Spleen (tissue), 11 donors: ENCODE data around the gene GSE1. TPM values are rescaled to one million over a fixed set of nuclear protein-coding genes. Genes with fewer than 3 reads are reported as not detected.
A peak's percentile ranks its signal among the peaks of the same experiment; 100 is the strongest.

Experiments used
- DNase-seq: peaks from one replicate; pipeline ENCODE4 v3.0.0-alpha.2; 2020
- H3K27ac ChIP-seq, 8 donors: fragments of 200-600 bp; sonication (generic) in 7 of 8; 1 replicate in 4 of 8; 2 replicates in 4 of 8; pipeline versions ENCODE4 v1.5.0 to v1.8.0; 2016 to 2021; ENCODE audit warnings: inconsistent platforms in 4 of 8, mild to moderate bottlenecking in 4 of 8, moderate library complexity in 1 of 8
- H3K27me3 ChIP-seq, 7 donors: fragments of 200-600 bp; sonication (generic) in 6 of 7; replicated peaks in 1 of 7; 1 replicate in 4 of 7; 2 replicates in 3 of 7; pipeline versions ENCODE4 v1.5.0 to v1.8.0; 2016 to 2021; ENCODE audit warnings: inconsistent platforms in 3 of 7, mild to moderate bottlenecking in 1 of 7
- H3K36me3 ChIP-seq, 6 donors: fragments of 200-600 bp; sonication (generic) in 5 of 6; 1 replicate in 4 of 6; 2 replicates in 2 of 6; pipeline versions ENCODE4 v1.5.0 to v1.8.0; 2016 to 2021; ENCODE audit warnings: inconsistent platforms in 2 of 6
- H3K4me1 ChIP-seq, 6 donors: fragments of 200-600 bp; sonication (generic) in 5 of 6; 1 replicate in 3 of 6; 2 replicates in 3 of 6; pipeline versions ENCODE4 v1.5.0 to v1.8.0; 2016 to 2021; ENCODE audit warnings: inconsistent platforms in 3 of 6
- H3K4me3 ChIP-seq, 8 donors: fragments of 200-600 bp; sonication (generic) in 7 of 8; 1 replicate in 4 of 8; 2 replicates in 4 of 8; pipeline versions ENCODE4 v1.5.0 to v1.8.0; 2016 to 2021; ENCODE audit warnings: inconsistent platforms in 4 of 8, mild to moderate bottlenecking in 4 of 8, moderate library complexity in 2 of 8
- H3K9me3 ChIP-seq, 8 donors: fragments of 200-600 bp; sonication (generic) in 7 of 8; 1 replicate in 4 of 8; 2 replicates in 4 of 8; pipeline versions ENCODE4 v1.5.0 to v1.8.0; 2016 to 2021; ENCODE audit warnings: inconsistent platforms in 4 of 8
- POLR2A ChIP-seq, 3 donors: fragments of 450-650 bp; IDR thresholded peaks; one replicate each; pipeline ENCODE4 v1.5.1; 2017; ENCODE audit warnings: antibody characterized with exemption in 3 of 3, mild to moderate bottlenecking in 1 of 3
- POLR2AphosphoS5 ChIP-seq, 3 donors: sonication (generic); formaldehyde crosslinking; IDR thresholded peaks; one replicate each; pipeline ENCODE4 v1.5.1; 2017; ENCODE audit warnings: antibody characterized with exemption in 3 of 3
- WGBS, 5 donors: extraction: QIAGEN DNeasy Blood & Tissue Kit in 3 of 5; methylation state at CpG; one replicate each; pipeline versions ENCODE4 v1.1.5 to v1.1.7; 2013 to 2018; 5-methylcytosine and 5-hydroxymethylcytosine counted together
- intact Hi-C: fragments of 100-400 bp; cut with DNase I; formaldehyde crosslinking; loops from one replicate; pipeline ENCODE4 v1.15.0; 2023; ENCODE audit warnings: low total_unique reads
- polyA plus RNA-seq, 3 donors: library from polyadenylated mRNA; stranded (reverse); fragments of 200-250 nt; gene quantifications; one replicate each; pipeline ENCODE4 v1.2.1, GENCODE V29; 2013
- total RNA-seq, 7 donors: library from RNA; depleted of rRNA in 3 of 7; stranded (reverse); fragments of >200 nt in 3 of 7; fragmentation: NEBNext Ultra II Directional in 4 of 7; extraction: Animal tissue kit (Norgen Biotek cat#: 25700) in 4 of 7; gene quantifications; one replicate each; pipeline versions ENCODE4 v1.1.0 to v1.2.1, GENCODE V29; 2016 to 2021
- TF ChIP-seq, protein P1 (sequence below), 11 experiments: fragments of 200-600 bp in 7 of 11; fragments of 450-650 bp in 4 of 11; sonication (generic) in 4 of 11; IDR thresholded peaks in 8 of 11; conservative IDR thresholded peaks in 3 of 11; 1 replicate in 7 of 11; 2 replicates in 4 of 11; pipeline versions ENCODE4 v1.4.0 to v1.8.0; 2016 to 2021; ENCODE audit warnings: antibody characterized with exemption in 11 of 11, inconsistent platforms in 4 of 11, mild to moderate bottlenecking in 1 of 11
- donor health status: healthy with polysubstance abuse.
- donor health status: DM: no; HTN: no; CAD: no; lungs with moderate emphysema.
- donor health status: DM: no; HTN: no; CAD: no.
- donor health status: Bipolar disorder and iron deficiency.
- donor health status: healthy.
- donor health status: DM: no; HTN: no; CAD: no.
- donor health status: DM: yes; HTN: yes; CAD: no.

Gene GSE1
- total and polyA plus RNA-seq, 10 donors, result 7.4 to 121 (median 86.3) TPM

DNA sequence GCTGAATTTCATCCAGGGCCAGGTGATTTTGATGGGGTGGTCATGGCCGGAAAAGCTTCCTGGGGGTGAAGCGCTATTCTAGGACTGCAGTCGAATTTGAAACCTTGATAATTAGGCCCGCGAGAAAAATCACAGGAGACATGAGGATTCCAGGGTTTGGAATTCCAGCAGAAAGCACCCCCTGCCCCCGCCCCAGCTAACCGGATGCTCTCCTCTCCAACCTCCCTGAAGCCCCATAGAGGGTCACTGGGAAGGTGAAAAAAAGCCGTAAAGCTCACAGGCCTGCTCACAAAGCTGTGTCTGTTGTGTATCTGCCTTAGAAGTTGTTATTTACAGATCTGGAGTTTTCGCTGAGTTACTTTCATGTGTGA is 76.8 kb downstream of the GSE1 start:
- intact Hi-C loops, result no loop called here
- DNase-seq, result no peak
- Histone ChIP-seq H3K36me3 (no peaks in the 10 kb centered on the region), H3K4me1 (peaks cover 2 to 27% (median 20%) of the 10 kb centered on the region in 6 donors), H3K27ac (no peak overlapping the region), H3K27me3 (peaks cover 0 to 37% (median 0%) of the 10 kb centered on the region in 7 donors), H3K9me3 (no peaks in the 10 kb centered on the region), H3K4me3 (no peak overlapping the region)
- TF ChIP-seq, protein P1, sequence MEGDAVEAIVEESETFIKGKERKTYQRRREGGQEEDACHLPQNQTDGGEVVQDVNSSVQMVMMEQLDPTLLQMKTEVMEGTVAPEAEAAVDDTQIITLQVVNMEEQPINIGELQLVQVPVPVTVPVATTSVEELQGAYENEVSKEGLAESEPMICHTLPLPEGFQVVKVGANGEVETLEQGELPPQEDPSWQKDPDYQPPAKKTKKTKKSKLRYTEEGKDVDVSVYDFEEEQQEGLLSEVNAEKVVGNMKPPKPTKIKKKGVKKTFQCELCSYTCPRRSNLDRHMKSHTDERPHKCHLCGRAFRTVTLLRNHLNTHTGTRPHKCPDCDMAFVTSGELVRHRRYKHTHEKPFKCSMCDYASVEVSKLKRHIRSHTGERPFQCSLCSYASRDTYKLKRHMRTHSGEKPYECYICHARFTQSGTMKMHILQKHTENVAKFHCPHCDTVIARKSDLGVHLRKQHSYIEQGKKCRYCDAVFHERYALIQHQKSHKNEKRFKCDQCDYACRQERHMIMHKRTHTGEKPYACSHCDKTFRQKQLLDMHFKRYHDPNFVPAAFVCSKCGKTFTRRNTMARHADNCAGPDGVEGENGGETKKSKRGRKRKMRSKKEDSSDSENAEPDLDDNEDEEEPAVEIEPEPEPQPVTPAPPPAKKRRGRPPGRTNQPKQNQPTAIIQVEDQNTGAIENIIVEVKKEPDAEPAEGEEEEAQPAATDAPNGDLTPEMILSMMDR (IDR thresholded peaks at IDR 0.05 in 8 of 11, conservative IDR thresholded peaks at IDR 0.05 in 3 of 11), result no peak
- TF ChIP-seq POLR2A (IDR thresholded peaks at IDR 0.05), result no peak
- no peak for TF ChIP-seq POLR2AphosphoS5 (IDR thresholded peaks at IDR 0.05)
- 70 to 81% (median 79%) methylated on average over 9 of the region's 9 CpGs for WGBS, 5 donors

DNA sequence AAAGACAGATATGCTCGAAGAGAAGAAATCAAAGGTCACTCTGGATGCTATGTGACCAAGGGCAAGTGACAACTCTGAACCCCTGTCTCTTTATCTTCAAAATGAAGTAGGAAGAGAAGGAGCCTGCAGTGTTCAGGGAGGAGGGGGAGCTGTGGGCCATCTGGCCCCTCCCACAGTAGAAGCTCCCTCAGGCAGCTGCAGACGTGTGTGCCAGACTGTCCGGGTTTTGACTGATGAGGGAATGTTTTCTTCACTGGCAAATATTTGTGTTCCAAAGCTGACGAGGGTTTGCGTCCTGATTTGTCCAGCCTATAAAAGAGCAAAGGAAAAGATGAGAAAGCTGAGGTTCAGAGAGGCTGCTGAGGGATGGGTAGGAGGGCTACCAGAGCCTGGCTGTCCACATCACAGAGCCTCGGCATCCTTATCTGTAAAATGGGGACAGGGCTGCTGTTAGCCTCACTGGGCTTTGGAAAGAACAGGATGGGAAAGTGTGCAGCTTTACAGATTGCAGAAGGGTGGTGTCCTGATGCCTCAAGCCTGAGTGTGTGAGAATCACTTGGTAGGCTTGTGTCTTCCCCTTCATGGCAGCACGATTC is 77.4 kb downstream of the GSE1 start:
- no peak for TF ChIP-seq POLR2A (IDR thresholded peaks at IDR 0.05)
- no peak for TF ChIP-seq POLR2AphosphoS5 (IDR thresholded peaks at IDR 0.05)
- TF ChIP-seq, protein P1 (IDR thresholded peaks at IDR 0.05 in 8 of 11, conservative IDR thresholded peaks at IDR 0.05 in 3 of 11), result no peak
- DNase-seq, result peak; percentile 44
- no peak overlapping the region for H3K4me3 ChIP-seq
- no peak overlapping the region for H3K27ac ChIP-seq
- H3K36me3 ChIP-seq, result no peaks in the 10 kb centered on the region
- 63 to 67% (median 66%) methylated on average over 7 of the region's 7 CpGs for WGBS, 5 donors
- intact Hi-C loops, result no loop called here
- H3K9me3 ChIP-seq, result no peaks in the 10 kb centered on the region
- H3K4me1 ChIP-seq, result peaks cover 2 to 27% (median 20%) of the 10 kb centered on the region in 6 donors
- H3K27me3 ChIP-seq, result peaks cover 0 to 43% (median 0%) of the 10 kb centered on the region in 7 donors

GRCh38 chr16:85695196-85696128 is 82.3 kb downstream of the GSE1 start:
- Histone ChIP-seq H3K4me1 (no peaks in the 10 kb centered on the region), H3K4me3 (no peak overlapping the region), H3K9me3 (no peaks in the 10 kb centered on the region), H3K36me3 (no peaks in the 10 kb centered on the region), H3K27me3 (peaks cover 0 to 47% (median 0%) of the 10 kb centered on the region in 7 donors), H3K27ac (no peak overlapping the region)
- DNase-seq, result no peak
- intact Hi-C loops, result no loop called here
- whole genome bisulfite sequencing, 5 donors, result 72 to 82% (median 80%) methylated on average over 16 to 24 of the region's 24 CpGs
- TF ChIP-seq POLR2A (IDR thresholded peaks at IDR 0.05) (no peak), POLR2AphosphoS5 (IDR thresholded peaks at IDR 0.05) (peak in 1 of 3 donors; percentile 29)
- TF ChIP-seq, protein P1 (IDR thresholded peaks at IDR 0.05 in 8 of 11, conservative IDR thresholded peaks at IDR 0.05 in 3 of 11), result no peak

- H3K4me1 ChIP-seq, result no peaks in the 10 kb centered on the region
- H3K36me3 ChIP-seq, result no peaks in the 10 kb centered on the region
- 79 to 88% (median 86%) methylated on average over 15 to 16 of the region's 16 CpGs for WGBS, 5 donors
- no peak overlapping the region for H3K4me3 ChIP-seq
- peak in 1 of 3 donors; percentile 29 for TF ChIP-seq POLR2AphosphoS5 (IDR thresholded peaks at IDR 0.05)
- no peak for TF ChIP-seq POLR2A (IDR thresholded peaks at IDR 0.05)
- TF ChIP-seq, protein P1 (IDR thresholded peaks at IDR 0.05 in 8 of 11, conservative IDR thresholded peaks at IDR 0.05 in 3 of 11), result no peak
- DNase-seq, result no peak
- peaks cover 0 to 4% (median 0%) of the 10 kb centered on the region in 8 donors for H3K9me3 ChIP-seq
- no peak overlapping the region for H3K27ac ChIP-seq
- intact Hi-C loops, result no loop called here
- H3K27me3 ChIP-seq, result peaks cover 0 to 40% (median 0%) of the 10 kb centered on the region in 7 donors
These were observed 83.7 kb downstream of the GSE1 start for GRCh38 chr16:85696781-85697180.
